ENCODE data around the gene TACC3. TPM values are rescaled to one million over a fixed set of nuclear protein-coding genes. Genes with fewer than 3 reads are reported as not detected.
A peak's percentile ranks its signal among the peaks of the same experiment; 100 is the strongest.

TACC3 gene
- total RNA-seq (2014; rRNA removed; shearing (Covaris generic)) (3.8 and 9.7 TPM in 2 replicates), polyA plus RNA-seq (2016; fragmentation: Nextera tagmentation; extraction: Ambion mirVana) (18.2 and 21.1 TPM in 2 replicates)

GRCh38 chr4:1721003-1721665 is at the start of gene TACC3, which contains the start of gene TMEM129:
TSS of gene TACC3 (plus strand) at chr4:1721521. CDS start at chr4:1723422, 1,901 bp downstream.
TSS of gene TMEM129 (minus strand) at chr4:1721323. CDS start at chr4:1720837, 486 bp downstream.
- no peak for TF ChIP-seq EZH2 (IDR thresholded peaks at IDR 0.05; ENCODE audit: insufficient read depth, poor library complexity, severe bottlenecking)
- no peak for TF ChIP-seq EZH2phosphoT487 (IDR thresholded peaks at IDR 0.05; ENCODE audit: insufficient read depth, low read depth)
- no peaks in the 10 kb centered on the region for H3K9me3 ChIP-seq (ENCODE audit: low read depth)
- peak within 1 kb of the TSS; percentile 90 for H3K4me2 ChIP-seq (ENCODE audit: unreplicated experiment)
- peak within 1 kb of the TSS; percentile 85 for H3K9ac ChIP-seq
- H2AFZ ChIP-seq: peak within 1 kb of the TSS; percentile 79
- H3K36me3 ChIP-seq (ENCODE audit: low read depth): no peaks in the 10 kb centered on the region
- in situ Hi-C loops (cut with MboI): no loop called here
- H3F3A ChIP-seq (ENCODE audit: insufficient read depth): no peaks in the 10 kb centered on the region
- peaks cover 87% of the 10 kb centered on the region for H3K79me2 ChIP-seq (ENCODE audit: insufficient read depth)
- peaks cover 11% of the 10 kb centered on the region; the same call in 1 of the 2 replicates for H3K4me1 ChIP-seq (ENCODE audit: insufficient read depth)
- H4K20me1 ChIP-seq (ENCODE audit: insufficient read depth): no peaks in the 10 kb centered on the region
- H3K4me3 ChIP-seq: peak within 1 kb of the TSS; percentile 92
- DNase-seq: peak; percentile 98
- 0 to 3% methylated on average over 31 to 49 of the region's 83 CpGs for WGBS, 2 experiments (ENCODE audit: low coverage in 1 of 2, low lambda C conversion rate in 2 of 2, missing lambda C conversion rate in 2 of 2)
- H3K27ac ChIP-seq: peak within 1 kb of the TSS; percentile 73
- no peaks in the 10 kb centered on the region for H3K9me2 ChIP-seq (ENCODE audit: insufficient read depth)
- no peaks in the 10 kb centered on the region for H3K27me3 ChIP-seq (replicated peaks; ENCODE audit: insufficient read depth)

- Histone ChIP-seq H2AFZ (no peak overlapping the region), H3K9me3 (ENCODE audit: low read depth) (no peaks in the 10 kb centered on the region), H3K9ac (no peak overlapping the region), H3K27me3 (replicated peaks; ENCODE audit: insufficient read depth) (no peaks in the 10 kb centered on the region), H3K4me2 (ENCODE audit: unreplicated experiment) (no peak overlapping the region), H3K9me2 (ENCODE audit: insufficient read depth) (no peaks in the 10 kb centered on the region), H3K27ac (no peak overlapping the region), H3K79me2 (ENCODE audit: insufficient read depth) (no peaks in the 10 kb centered on the region), H3K36me3 (ENCODE audit: low read depth) (no peaks in the 10 kb centered on the region), H3F3A (ENCODE audit: insufficient read depth) (no peaks in the 10 kb centered on the region), H4K20me1 (ENCODE audit: insufficient read depth) (no peaks in the 10 kb centered on the region), H3K4me1 (ENCODE audit: insufficient read depth) (no peaks in the 10 kb centered on the region), H3K4me3 (no peak overlapping the region)
- no peak for DNase-seq
- in situ Hi-C loops (cut with MboI): no loop called here
- TF ChIP-seq EZH2phosphoT487 (IDR thresholded peaks at IDR 0.05; ENCODE audit: insufficient read depth, low read depth): no peak
- TF ChIP-seq EZH2 (IDR thresholded peaks at IDR 0.05; ENCODE audit: insufficient read depth, poor library complexity, severe bottlenecking): no peak
- 86 to 88% methylated on average over 19 to 20 of the region's 20 CpGs for WGBS, 2 experiments (ENCODE audit: low coverage in 1 of 2, low lambda C conversion rate in 2 of 2, missing lambda C conversion rate in 2 of 2)
Measured at GRCh38 chr4:1673671-1674070, 47.6 kb upstream of the TACC3 start.

DNA sequence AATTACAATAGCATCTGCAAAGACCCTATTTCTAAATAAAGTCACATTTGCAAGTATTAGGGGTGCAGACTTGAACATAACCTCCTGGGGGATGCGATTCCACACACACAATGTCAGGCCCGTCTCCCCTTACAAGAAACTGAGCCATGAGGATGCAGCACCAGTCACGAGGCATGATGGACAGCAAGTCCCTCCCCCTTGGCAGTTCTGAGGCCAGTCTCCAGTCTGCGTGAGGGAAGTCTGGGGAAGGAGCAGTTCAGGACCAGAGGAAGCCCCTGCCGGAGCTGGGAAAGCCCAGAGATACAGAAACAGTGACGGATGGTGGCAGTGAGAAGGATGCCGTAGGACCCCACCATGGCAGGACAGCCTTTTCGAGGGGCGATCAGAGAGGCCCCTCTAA is 46.6 kb upstream of the TACC3 start:
- Histone ChIP-seq H3K9me2 (ENCODE audit: insufficient read depth) (no peaks in the 10 kb centered on the region), H2AFZ (no peak overlapping the region), H3F3A (ENCODE audit: insufficient read depth) (no peaks in the 10 kb centered on the region), H3K4me1 (ENCODE audit: insufficient read depth) (no peaks in the 10 kb centered on the region), H3K27me3 (replicated peaks; ENCODE audit: insufficient read depth) (no peaks in the 10 kb centered on the region), H3K4me3 (no peak overlapping the region), H3K9ac (no peak overlapping the region), H3K4me2 (ENCODE audit: unreplicated experiment) (no peak overlapping the region), H4K20me1 (ENCODE audit: insufficient read depth) (no peaks in the 10 kb centered on the region), H3K27ac (no peak overlapping the region), H3K36me3 (ENCODE audit: low read depth) (no peaks in the 10 kb centered on the region), H3K79me2 (ENCODE audit: insufficient read depth) (no peaks in the 10 kb centered on the region), H3K9me3 (ENCODE audit: low read depth) (no peaks in the 10 kb centered on the region)
- TF ChIP-seq EZH2phosphoT487 (IDR thresholded peaks at IDR 0.05; ENCODE audit: insufficient read depth, low read depth): no peak
- TF ChIP-seq EZH2 (IDR thresholded peaks at IDR 0.05; ENCODE audit: insufficient read depth, poor library complexity, severe bottlenecking): no peak
- no peak for DNase-seq
- in situ Hi-C loops (cut with MboI): no loop called here
- 65 to 67% methylated on average over 9 of the region's 9 CpGs for WGBS, 2 experiments (ENCODE audit: low coverage in 1 of 2, low lambda C conversion rate in 2 of 2, missing lambda C conversion rate in 2 of 2)

- H3K9me3 ChIP-seq (ENCODE audit: low read depth): no peaks in the 10 kb centered on the region
- no peaks in the 10 kb centered on the region for H3K36me3 ChIP-seq (ENCODE audit: low read depth)
- no peak overlapping the region for H2AFZ ChIP-seq
- no peak overlapping the region for H3K4me2 ChIP-seq (ENCODE audit: unreplicated experiment)
- no peak overlapping the region for H3K4me3 ChIP-seq
- no peaks in the 10 kb centered on the region for H4K20me1 ChIP-seq (ENCODE audit: insufficient read depth)
- no peak for DNase-seq
- in situ Hi-C loops (cut with MboI): no loop called here
- H3K79me2 ChIP-seq (ENCODE audit: insufficient read depth): no peaks in the 10 kb centered on the region
- no peak overlapping the region for H3K9ac ChIP-seq
- H3K27me3 ChIP-seq (replicated peaks; ENCODE audit: insufficient read depth): no peaks in the 10 kb centered on the region
- no peaks in the 10 kb centered on the region for H3K9me2 ChIP-seq (ENCODE audit: insufficient read depth)
- 81 to 86% methylated on average over 19 of the region's 19 CpGs for WGBS, 2 experiments (ENCODE audit: low coverage in 1 of 2, low lambda C conversion rate in 2 of 2, missing lambda C conversion rate in 2 of 2)
- H3F3A ChIP-seq (ENCODE audit: insufficient read depth): no peaks in the 10 kb centered on the region
- TF ChIP-seq EZH2 (IDR thresholded peaks at IDR 0.05; ENCODE audit: insufficient read depth, poor library complexity, severe bottlenecking) (no peak), EZH2phosphoT487 (IDR thresholded peaks at IDR 0.05; ENCODE audit: insufficient read depth, low read depth) (no peak)
- no peaks in the 10 kb centered on the region for H3K4me1 ChIP-seq (ENCODE audit: insufficient read depth)
- no peak overlapping the region for H3K27ac ChIP-seq
Measured at GRCh38 chr4:1675136-1675801, 46.1 kb upstream of the TACC3 start.

Measured in GM23248 (cell line).